GM12878 (cell line): ENCODE measurements around the gene ASPG. TPM values are rescaled to one million over a fixed set of nuclear protein-coding genes. Genes with fewer than 3 reads are reported as not detected.

Source experiments
- ATAC-seq: fragments of 200-7000 bp; cut with Tn5 transposase; 3 replicates; pipeline ENCODE4 v1.9.1; 2020; ENCODE audit warnings: mild to moderate bottlenecking, moderate library complexity
- BruUV-seq: library from RNA; stranded (reverse); fragments of 400-500 nt; replicated peaks from 2 replicates; lab custom pipeline; 2021; lab: Mats Ljungman, UMichigan
- CTCF ChIA-PET: fragments of 300-600 bp; sonication (Branson Sonifier 250); formaldehyde crosslinking; extraction: SDS; loops from one replicate; lab custom pipeline; 2021; ENCODE audit warnings: inconsistent platforms; lab: Yijun Ruan, JAX
- POLR2A ChIA-PET: fragments of 350-600 bp; formaldehyde crosslinking; extraction: SDS; loops from one replicate; lab custom pipeline; 2021; ENCODE audit warnings: inconsistent platforms; lab: Charles Lee
- RAD21 ChIA-PET: fragments of 300-600 bp; sonication (Branson Sonifier 250); formaldehyde crosslinking; loops from one replicate; lab custom pipeline; 2023; ENCODE audit warnings: antibody characterized with exemption; ENCODE audit not compliant: unreplicated experiment; lab: Charles Lee
- SMC1A ChIA-PET: fragments of 300-600 bp; sonication (Branson Sonifier 250); formaldehyde crosslinking; loops from one replicate; lab custom pipeline; 2023; ENCODE audit not compliant: unreplicated experiment, uncharacterized antibody; lab: Charles Lee
- DNase-seq: peaks from one replicate; pipeline ENCODE4 v3.0.0-alpha.2; 2011; ENCODE audit warnings: low read depth, low spot score
- FAIRE-seq: peaks from 3 replicates; lab custom pipeline; 2011; peaks lifted over from hg19 to GRCh38; lab: Jason Lieb, UNC
- H2AFZ ChIP-seq: 2 replicates; pipeline ENCODE4 v1.6.0; 2011; ENCODE audit warnings: low read depth, low read length, control low read depth; ENCODE audit not compliant: control insufficient read depth
- H3K27ac ChIP-seq: 2 replicates; pipeline ENCODE4 v1.5.1; 2011; ENCODE audit warnings: control low read depth; ENCODE audit not compliant: control insufficient read depth, insufficient read depth
- H3K27me3 ChIP-seq, 2 experiments: replicated peaks in 1 of 2; 2 replicates each; pipeline versions ENCODE4 v1.6.0 to v1.6.1; 2011; ENCODE audit warnings: low read length in 1 of 2; ENCODE audit not compliant: control insufficient read depth in 2 of 2, insufficient read depth in 2 of 2
- H3K36me3 ChIP-seq, 2 experiments: 2 replicates each; pipeline ENCODE4 v1.5.1; 2011; ENCODE audit warnings: low read length in 1 of 2; ENCODE audit not compliant: control insufficient read depth in 2 of 2, insufficient read depth in 2 of 2
- H3K4me1 ChIP-seq: 2 replicates; pipeline ENCODE4 v1.6.1; 2011; ENCODE audit warnings: mild to moderate bottlenecking, low read length, moderate library complexity, mixed read lengths; ENCODE audit not compliant: control insufficient read depth, insufficient read depth
- H3K4me2 ChIP-seq: 2 replicates; pipeline ENCODE4 v1.6.0; 2011; ENCODE audit warnings: control low read depth; ENCODE audit not compliant: control insufficient read depth, insufficient read depth
- H3K4me3 ChIP-seq: fragments of 200-600 bp; sonication (generic); 2 replicates; pipeline ENCODE4 v1.5.1; 2016
- H3K79me2 ChIP-seq: 2 replicates; pipeline ENCODE4 v1.6.0; 2011; ENCODE audit warnings: low read length; ENCODE audit not compliant: control insufficient read depth, insufficient read depth
- H3K9ac ChIP-seq: 2 replicates; pipeline ENCODE4 v1.8.0; 2011; ENCODE audit warnings: low read length, control low read depth, mixed read lengths; ENCODE audit not compliant: control insufficient read depth, insufficient read depth
- H3K9me3 ChIP-seq: replicated peaks from 3 replicates; pipeline ENCODE4 v1.5.1; 2011; ENCODE audit warnings: mild to moderate bottlenecking, low read length; ENCODE audit not compliant: control insufficient read depth, insufficient read depth
- H4K20me1 ChIP-seq: 2 replicates; pipeline ENCODE4 v1.6.0; 2011; ENCODE audit not compliant: control insufficient read depth, insufficient read depth
- ASH2L ChIP-seq: fragments of 300-600, 200-600 bp; sonication (generic); IDR thresholded peaks from 2 replicates; pipeline ENCODE4 v1.6.1; 2017; ENCODE audit warnings: low read depth, mild to moderate bottlenecking, borderline replicate concordance
- ELK1 ChIP-seq: IDR thresholded peaks from 2 replicates; pipeline ENCODE4 v1.6.1; 2012; ENCODE audit warnings: low read depth, low read length, improper control_type of control experiment
- EZH2 ChIP-seq: IDR thresholded peaks from 2 replicates; pipeline ENCODE4 v1.6.1; 2012; ENCODE audit warnings: low read depth, mild to moderate bottlenecking, control low read depth, inconsistent platforms, low read length, borderline replicate concordance; ENCODE audit not compliant: control insufficient read depth
- SMAD5 ChIP-seq: IDR thresholded peaks from 2 replicates; pipeline ENCODE4 v1.6.1; 2016; ENCODE audit warnings: antibody characterized with exemption, low read depth
- YBX1 ChIP-seq: fragments of 450-650 bp; IDR thresholded peaks from 2 replicates; pipeline ENCODE4 v1.6.1; 2016; ENCODE audit warnings: antibody characterized with exemption
- ZSCAN29 ChIP-seq: fragments of 450-650 bp; IDR thresholded peaks from 2 replicates; pipeline ENCODE4 v1.6.1; 2017; ENCODE audit warnings: mild to moderate bottlenecking, moderate library complexity
- WGBS: methylation state at CpG from one replicate; pipeline ENCODE4 v1.1.6; 2016; ENCODE audit warnings: low lambda C conversion rate; ENCODE audit not compliant: insufficient replicate concordance, insufficient coverage; ENCODE audit errors: missing lambda C conversion rate; 5-methylcytosine and 5-hydroxymethylcytosine counted together
- in situ Hi-C: fragments of 300-500 bp; cut with MboI; formaldehyde crosslinking; loops from 9 replicates; pipeline ENCODE4 v1.14.3; 2018; ENCODE audit warnings: mixed read lengths
- intact Hi-C: fragments of 100-400 bp; cut with micrococcal nuclease; formaldehyde crosslinking; loops from one replicate; pipeline ENCODE4 v1.14.2; 2022; ENCODE audit not compliant: unreplicated experiment
- polyA plus RNA-seq, 11 experiments: library from polyadenylated mRNA; depleted of rRNA in 4 of 11; unstranded in 6 of 11; stranded (reverse) in 5 of 11; fragments of >200 nt; fragmentation: Nextera tagmentation in 4 of 11; fragmentation: Illumina TruSeq in 1 of 11; extraction: Ambion mirVana in 4 of 11; extraction: Trizol in 1 of 11; gene quantifications; 1 replicate in 1 of 11; 2 replicates in 10 of 11; pipeline versions ENCODE4 v1.2.1 to v1.2.3, GENCODE V29; 2011 to 2016; ENCODE audit warnings: inconsistent platforms in 2 of 11, missing spikeins in 2 of 11, low read depth in 1 of 11
- total RNA-seq, 4 experiments: library from RNA; depleted of rRNA in 3 of 4; stranded (reverse); fragments of >200 nt in 3 of 4; fragmentation: Illumina TruSeq in 1 of 4; extraction: Trizol in 1 of 4; gene quantifications; 2 replicates each; pipeline versions ENCODE4 v1.2.1 to v1.2.3, GENCODE V29; 2013 to 2021
- TF ChIP-seq, protein P1 (sequence below): fragments of 450-650 bp; IDR thresholded peaks from 2 replicates; pipeline ENCODE4 v1.6.1; 2017; ENCODE audit warnings: mild to moderate bottlenecking, low read depth, inconsistent platforms; ENCODE audit not compliant: poor library complexity, severe bottlenecking

Gene ASPG
- total and polyA plus RNA-seq, 10 of the 15 experiments (the other 5 are each of a cell fraction or from before 2014, with no cell fraction given), result not detected

DNA sequence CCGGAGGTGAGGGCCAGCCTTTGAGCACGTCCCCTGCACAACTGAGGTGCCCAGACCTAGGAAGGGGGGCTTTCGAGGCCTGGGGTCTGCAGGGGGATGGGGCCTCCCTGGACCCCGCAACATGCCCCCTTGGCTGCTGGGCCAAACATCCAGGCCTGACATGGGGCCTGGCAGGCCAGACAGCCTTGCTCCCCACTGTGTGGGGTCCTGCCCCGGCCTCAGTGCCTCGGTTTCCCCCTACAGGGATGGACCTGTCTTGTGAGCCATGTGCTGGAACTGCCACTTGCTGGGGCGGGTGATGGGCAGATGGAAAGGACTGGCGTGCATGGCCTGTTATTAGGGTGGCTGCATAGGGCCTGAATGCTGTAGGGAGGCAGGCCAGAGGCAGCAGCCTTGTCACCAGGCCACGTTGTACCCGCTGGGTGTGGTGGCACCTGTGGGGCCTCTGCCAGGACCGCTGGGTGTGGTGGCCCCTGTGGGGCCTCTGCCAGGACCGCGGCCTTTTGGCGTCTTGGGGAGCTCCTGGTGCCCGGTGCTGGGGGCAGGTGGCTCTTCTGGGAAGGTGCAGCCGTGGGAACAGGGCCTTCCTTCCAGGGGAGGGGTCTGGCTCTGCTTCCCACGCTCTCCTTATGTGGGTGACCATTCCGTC is 20.4 kb downstream of the ASPG start:
- Histone ChIP-seq H3K27ac (no peak overlapping the region), H3K9ac (no peak overlapping the region), H3K36me3 (no peaks in the 10 kb centered on the region), H3K9me3 (no peaks in the 10 kb centered on the region), H3K27me3 (no peaks in the 10 kb centered on the region), H2AFZ (no peak overlapping the region), H3K79me2 (no peaks in the 10 kb centered on the region), H4K20me1 (no peaks in the 10 kb centered on the region), H3K4me3 (no peak overlapping the region), H3K4me1 (no peaks in the 10 kb centered on the region), H3K4me2 (no peak overlapping the region)
- ChIA-PET RAD21 (no interaction called here), POLR2A (no interaction called here), CTCF (no interaction called here), SMC1A (no interaction called here)
- TF ChIP-seq, protein P1, sequence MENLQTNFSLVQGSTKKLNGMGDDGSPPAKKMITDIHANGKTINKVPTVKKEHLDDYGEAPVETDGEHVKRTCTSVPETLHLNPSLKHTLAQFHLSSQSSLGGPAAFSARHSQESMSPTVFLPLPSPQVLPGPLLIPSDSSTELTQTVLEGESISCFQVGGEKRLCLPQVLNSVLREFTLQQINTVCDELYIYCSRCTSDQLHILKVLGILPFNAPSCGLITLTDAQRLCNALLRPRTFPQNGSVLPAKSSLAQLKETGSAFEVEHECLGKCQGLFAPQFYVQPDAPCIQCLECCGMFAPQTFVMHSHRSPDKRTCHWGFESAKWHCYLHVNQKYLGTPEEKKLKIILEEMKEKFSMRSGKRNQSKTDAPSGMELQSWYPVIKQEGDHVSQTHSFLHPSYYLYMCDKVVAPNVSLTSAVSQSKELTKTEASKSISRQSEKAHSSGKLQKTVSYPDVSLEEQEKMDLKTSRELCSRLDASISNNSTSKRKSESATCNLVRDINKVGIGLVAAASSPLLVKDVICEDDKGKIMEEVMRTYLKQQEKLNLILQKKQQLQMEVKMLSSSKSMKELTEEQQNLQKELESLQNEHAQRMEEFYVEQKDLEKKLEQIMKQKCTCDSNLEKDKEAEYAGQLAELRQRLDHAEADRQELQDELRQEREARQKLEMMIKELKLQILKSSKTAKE, result no peak
- 22% methylated on average over 16 of the region's 18 CpGs for WGBS
- DNase-seq (no peak), ATAC-seq (no peak), FAIRE-seq (no peak)
- BruUV-seq, result no TSS peak
- intact Hi-C loops (no loop called here), in situ Hi-C loops (no loop called here)

DNA sequence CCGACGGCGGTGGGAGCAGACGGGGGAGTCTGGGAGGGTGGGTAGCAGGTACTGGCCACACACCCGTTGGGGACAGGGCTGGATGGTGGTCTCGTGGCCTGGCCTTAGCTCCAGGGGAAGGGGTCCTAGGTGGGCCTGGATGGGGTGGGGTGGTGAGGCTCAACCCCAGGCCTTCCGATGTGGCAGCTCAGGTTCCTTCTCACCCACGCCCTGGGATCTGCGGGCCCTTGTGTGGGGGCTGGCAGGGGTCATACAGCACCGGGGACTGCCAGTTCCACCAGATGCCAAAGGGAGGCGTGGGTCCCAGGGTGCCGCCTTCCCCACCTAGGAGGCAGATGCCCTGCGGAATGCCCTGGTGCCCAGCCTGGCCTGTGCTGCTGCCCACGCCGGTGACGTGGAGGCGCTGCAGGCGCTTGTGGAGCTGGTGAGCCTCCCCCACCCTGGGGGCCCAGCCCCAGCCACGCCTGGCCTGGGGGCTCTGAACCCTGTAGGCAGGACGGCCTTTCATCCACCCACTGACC is 21.0 kb downstream of the ASPG start:
- ChIA-PET SMC1A (no interaction called here), RAD21 (no interaction called here), POLR2A (no interaction called here), CTCF (no interaction called here)
- no peak overlapping the region for H3K4me3 ChIP-seq
- WGBS, result 36% methylated on average over 14 of the region's 20 CpGs
- ATAC-seq (no peak), DNase-seq (no peak)
- TF ChIP-seq EZH2, result no peak
- TF ChIP-seq SMAD5, result no peak
- no peak for TF ChIP-seq ZSCAN29
- no peak for TF ChIP-seq YBX1
- TF ChIP-seq ELK1, result no peak
- no peak for TF ChIP-seq ASH2L
- TF ChIP-seq, all 136 proteins: peak for 0
- Histone ChIP-seq H3K9ac (no peak overlapping the region), H3K36me3 (no peaks in the 10 kb centered on the region), H3K4me1 (no peaks in the 10 kb centered on the region), H3K4me2 (no peak overlapping the region), H2AFZ (no peak overlapping the region), H4K20me1 (no peaks in the 10 kb centered on the region), H3K9me3 (no peaks in the 10 kb centered on the region), H3K79me2 (no peaks in the 10 kb centered on the region), H3K27me3 (no peaks in the 10 kb centered on the region), H3K27ac (no peak overlapping the region)
- FAIRE-seq, result no peak
- in situ Hi-C loops (no loop called here), intact Hi-C loops (no loop called here)
- no TSS peak for BruUV-seq
